ENCODE data around the gene PNKD. TPM values are rescaled to one million over a fixed set of nuclear protein-coding genes. Genes with fewer than 3 reads are reported as not detected.

PNKD gene
- total RNA-seq, 4 donors from 2014 or later, result 20.1 to 35.8 (median 31.9) TPM

DNA sequence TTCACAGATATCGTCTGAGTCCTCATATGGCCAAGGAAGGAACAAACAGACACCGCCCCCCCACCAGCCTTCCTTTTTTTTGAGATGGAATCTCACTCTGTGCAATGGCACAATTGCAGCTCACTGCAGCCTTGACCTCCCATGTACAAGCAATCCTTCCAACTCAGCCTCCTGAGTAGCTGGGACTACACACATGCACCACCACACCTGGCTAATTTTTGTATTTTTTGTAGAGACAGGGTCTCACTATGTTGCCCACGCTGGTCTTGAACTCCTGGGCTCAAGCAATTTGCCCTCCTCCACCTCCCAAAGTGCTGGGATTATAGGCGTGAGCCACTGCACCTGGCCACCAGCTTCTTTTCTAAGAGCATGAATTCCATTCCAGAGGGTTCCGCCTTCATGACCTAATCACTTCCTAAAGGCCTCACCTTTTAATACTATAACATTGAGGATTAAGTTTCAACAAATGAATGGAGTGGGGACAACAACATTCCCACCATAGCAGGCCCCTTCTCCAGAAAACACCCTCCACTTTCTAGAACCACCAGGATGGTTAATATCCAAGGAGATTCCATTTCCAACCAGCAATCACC, 24.2 kb downstream of the PNKD start:
- intact Hi-C loops (cut with DNase I; ENCODE audit: low total_unique reads), result loop anchor here (5.0 kb wide), 2 partner anchors 273 to 363 kb away; partner anchors contain the start of genes BCS1L, CNOT9, USP37 and ZNF142
- ATAC-seq, result no peak
- H3K4me3 ChIP-seq, result no peak overlapping the region
- H3K9me3 ChIP-seq, result no peaks in the 10 kb centered on the region
- H3K4me1 ChIP-seq, result peaks cover 21 to 27% of the 10 kb centered on the region in 2 donors
- no peak for DNase-seq
- TF ChIP-seq, protein P1, sequence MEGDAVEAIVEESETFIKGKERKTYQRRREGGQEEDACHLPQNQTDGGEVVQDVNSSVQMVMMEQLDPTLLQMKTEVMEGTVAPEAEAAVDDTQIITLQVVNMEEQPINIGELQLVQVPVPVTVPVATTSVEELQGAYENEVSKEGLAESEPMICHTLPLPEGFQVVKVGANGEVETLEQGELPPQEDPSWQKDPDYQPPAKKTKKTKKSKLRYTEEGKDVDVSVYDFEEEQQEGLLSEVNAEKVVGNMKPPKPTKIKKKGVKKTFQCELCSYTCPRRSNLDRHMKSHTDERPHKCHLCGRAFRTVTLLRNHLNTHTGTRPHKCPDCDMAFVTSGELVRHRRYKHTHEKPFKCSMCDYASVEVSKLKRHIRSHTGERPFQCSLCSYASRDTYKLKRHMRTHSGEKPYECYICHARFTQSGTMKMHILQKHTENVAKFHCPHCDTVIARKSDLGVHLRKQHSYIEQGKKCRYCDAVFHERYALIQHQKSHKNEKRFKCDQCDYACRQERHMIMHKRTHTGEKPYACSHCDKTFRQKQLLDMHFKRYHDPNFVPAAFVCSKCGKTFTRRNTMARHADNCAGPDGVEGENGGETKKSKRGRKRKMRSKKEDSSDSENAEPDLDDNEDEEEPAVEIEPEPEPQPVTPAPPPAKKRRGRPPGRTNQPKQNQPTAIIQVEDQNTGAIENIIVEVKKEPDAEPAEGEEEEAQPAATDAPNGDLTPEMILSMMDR (IDR thresholded peaks at IDR 0.05 in 4 of 5, conservative IDR thresholded peaks at IDR 0.05 in 1 of 5), result no peak
- TF ChIP-seq POLR2A (IDR thresholded peaks at IDR 0.05), result no peak
- H3K27me3 ChIP-seq, result no peaks in the 10 kb centered on the region
- H3K27ac ChIP-seq, result no peak overlapping the region
- H3K36me3 ChIP-seq, result no peaks in the 10 kb centered on the region
- in situ Hi-C loops (cut with MboI; ENCODE audit: low sequenced_read_pairs in 4 of 4), result loop anchor here in 3 of 4 donors (25.0 kb wide), 1 partner anchor 368 kb away; the partner anchor contains the start of genes BCS1L (in 3 of the 3), RNF25 (in 3 of the 3), STK36 (in 3 of the 3) and ZNF142 (in 3 of the 3)

DNA sequence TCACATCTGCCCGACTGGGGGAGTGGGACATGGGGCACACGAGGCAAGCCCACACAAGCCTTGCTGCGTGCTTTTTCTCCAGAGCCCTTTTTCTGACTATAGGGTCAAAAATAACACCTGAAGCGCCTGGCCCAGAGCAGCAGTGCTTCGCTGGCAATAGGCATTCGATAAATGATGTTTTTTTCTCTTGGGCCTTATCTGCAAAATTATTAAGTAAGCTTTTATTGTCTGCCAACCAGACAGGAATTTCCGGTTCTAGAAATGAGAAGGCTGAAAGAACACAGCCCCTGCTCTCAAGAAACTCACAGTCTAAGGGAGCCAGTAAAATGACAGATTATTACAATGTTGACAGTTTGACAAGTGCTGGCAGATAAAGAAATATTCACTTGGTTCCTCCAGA, 24.7 kb downstream of the PNKD start:
- no peaks in the 10 kb centered on the region for H3K27me3 ChIP-seq
- H3K36me3 ChIP-seq, result no peaks in the 10 kb centered on the region
- H3K4me1 ChIP-seq, result peaks cover 16 to 22% of the 10 kb centered on the region in 2 donors
- TF ChIP-seq, protein P1 (IDR thresholded peaks at IDR 0.05 in 4 of 5, conservative IDR thresholded peaks at IDR 0.05 in 1 of 5), result no peak
- no peak for TF ChIP-seq POLR2A (IDR thresholded peaks at IDR 0.05)
- H3K4me3 ChIP-seq, result no peak overlapping the region
- no peak for ATAC-seq
- in situ Hi-C loops (cut with MboI; ENCODE audit: low sequenced_read_pairs in 4 of 4), result loop anchor here in 3 of 4 donors (25.0 kb wide), 1 partner anchor 367 kb away; the partner anchor contains the start of genes BCS1L (in 3 of the 3), RNF25 (in 3 of the 3), STK36 (in 3 of the 3) and ZNF142 (in 3 of the 3)
- no peak for DNase-seq
- H3K9me3 ChIP-seq, result no peaks in the 10 kb centered on the region
- no peak overlapping the region for H3K27ac ChIP-seq
- intact Hi-C loops (cut with DNase I; ENCODE audit: low total_unique reads), result no loop called here

DNA sequence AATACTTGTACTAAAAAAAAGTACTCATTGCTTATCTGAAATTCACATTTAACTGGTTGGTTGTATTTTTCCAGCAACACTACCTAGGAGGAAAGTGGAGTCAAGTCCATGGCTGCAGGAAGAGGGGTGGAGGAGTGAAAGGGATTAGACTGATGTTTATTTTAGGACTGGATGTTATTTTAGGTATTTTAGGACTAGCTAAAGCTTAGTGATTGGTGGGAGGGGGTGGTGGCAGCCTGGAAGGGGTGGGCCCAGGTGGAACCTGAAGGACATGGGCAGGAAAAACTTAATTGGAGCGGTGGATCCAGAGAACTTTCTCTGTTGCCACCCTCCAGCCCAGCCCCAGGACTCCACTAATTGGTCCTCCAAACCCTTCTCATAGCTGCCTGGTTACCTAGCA, 25.9 kb downstream of the PNKD start:
- intact Hi-C loops (cut with DNase I; ENCODE audit: low total_unique reads) (no loop called here), in situ Hi-C loops (cut with MboI; ENCODE audit: low sequenced_read_pairs in 4 of 4) (loop anchor here in 3 of 4 donors (25.0 kb wide), 1 partner anchor 366 kb away; the partner anchor contains the start of genes BCS1L (in 3 of the 3), RNF25 (in 3 of the 3), STK36 (in 3 of the 3) and ZNF142 (in 3 of the 3))
- Histone ChIP-seq H3K36me3 (no peaks in the 10 kb centered on the region), H3K27ac (no peak overlapping the region), H3K4me1 (peaks cover 5 to 10% of the 10 kb centered on the region in 2 donors), H3K4me3 (no peak overlapping the region), H3K9me3 (no peaks in the 10 kb centered on the region), H3K27me3 (no peaks in the 10 kb centered on the region)
- DNase-seq (no peak), ATAC-seq (no peak)
- TF ChIP-seq, protein P1 (IDR thresholded peaks at IDR 0.05 in 4 of 5, conservative IDR thresholded peaks at IDR 0.05 in 1 of 5), result no peak
- TF ChIP-seq POLR2A (IDR thresholded peaks at IDR 0.05), result no peak

DNA sequence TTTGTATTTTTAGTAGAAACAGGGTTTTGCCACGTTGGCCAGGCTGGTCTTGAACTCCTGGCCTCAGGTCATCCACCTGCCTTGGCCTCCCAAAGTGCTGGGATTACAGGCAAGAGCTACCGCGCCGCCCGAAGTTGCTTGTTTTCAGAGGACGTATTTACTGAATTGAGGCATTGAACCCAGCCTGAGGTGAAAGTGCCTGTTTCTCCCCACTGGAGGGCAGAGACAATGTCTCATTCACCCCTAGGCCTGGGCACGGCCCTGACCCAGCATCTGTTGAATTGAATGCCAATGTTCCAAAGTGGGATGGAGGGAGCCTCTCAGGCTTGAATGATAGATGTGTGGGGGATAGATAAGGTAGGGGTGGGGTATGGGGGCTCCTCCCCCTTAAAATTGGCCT, 26.5 kb downstream of the PNKD start:
- no peaks in the 10 kb centered on the region for H3K36me3 ChIP-seq
- no peak overlapping the region for H3K4me3 ChIP-seq
- no peak overlapping the region for H3K27ac ChIP-seq
- peaks cover 0 to 6% of the 10 kb centered on the region in 2 donors for H3K4me1 ChIP-seq
- H3K9me3 ChIP-seq, result no peaks in the 10 kb centered on the region
- intact Hi-C loops (cut with DNase I; ENCODE audit: low total_unique reads) (no loop called here), in situ Hi-C loops (cut with MboI; ENCODE audit: low sequenced_read_pairs in 4 of 4) (loop anchor here in 3 of 4 donors (25.0 kb wide), 1 partner anchor 365 kb away; the partner anchor contains the start of genes BCS1L (in 3 of the 3), RNF25 (in 3 of the 3), STK36 (in 3 of the 3) and ZNF142 (in 3 of the 3))
- DNase-seq (no peak), ATAC-seq (no peak)
- no peaks in the 10 kb centered on the region for H3K27me3 ChIP-seq
- TF ChIP-seq, protein P1 (IDR thresholded peaks at IDR 0.05 in 4 of 5, conservative IDR thresholded peaks at IDR 0.05 in 1 of 5), result no peak
- no peak for TF ChIP-seq POLR2A (IDR thresholded peaks at IDR 0.05)
